KOPT-K1 (cell line): ENCODE measurements around the gene SNAI3.
A peak's percentile ranks its signal among the peaks of the same experiment; 100 is the strongest.

Experiments used
- H3K27ac ChIP-seq: fragments of 200-600 bp; sonication (generic); 2 replicates; pipeline ENCODE4 v1.5.1; 2016; ENCODE audit warnings: antibody characterized with exemption, mild to moderate bottlenecking, low read depth, low read length; ENCODE audit not compliant: poor library complexity, severe bottlenecking
- H3K36me3 ChIP-seq: fragments of 200-600 bp; sonication (generic); 2 replicates; pipeline ENCODE4 v1.5.1; 2017; ENCODE audit warnings: antibody characterized with exemption, mild to moderate bottlenecking, low read length, moderate library complexity; ENCODE audit not compliant: insufficient read depth
- H3K9me3 ChIP-seq: fragments of 200-600 bp; sonication (generic); 2 replicates; pipeline ENCODE4 v1.5.1; 2017; ENCODE audit warnings: antibody characterized with exemption, low read length, mild to moderate bottlenecking; ENCODE audit not compliant: insufficient read depth, poor library complexity, severe bottlenecking

The SNAI3 gene

DNA sequence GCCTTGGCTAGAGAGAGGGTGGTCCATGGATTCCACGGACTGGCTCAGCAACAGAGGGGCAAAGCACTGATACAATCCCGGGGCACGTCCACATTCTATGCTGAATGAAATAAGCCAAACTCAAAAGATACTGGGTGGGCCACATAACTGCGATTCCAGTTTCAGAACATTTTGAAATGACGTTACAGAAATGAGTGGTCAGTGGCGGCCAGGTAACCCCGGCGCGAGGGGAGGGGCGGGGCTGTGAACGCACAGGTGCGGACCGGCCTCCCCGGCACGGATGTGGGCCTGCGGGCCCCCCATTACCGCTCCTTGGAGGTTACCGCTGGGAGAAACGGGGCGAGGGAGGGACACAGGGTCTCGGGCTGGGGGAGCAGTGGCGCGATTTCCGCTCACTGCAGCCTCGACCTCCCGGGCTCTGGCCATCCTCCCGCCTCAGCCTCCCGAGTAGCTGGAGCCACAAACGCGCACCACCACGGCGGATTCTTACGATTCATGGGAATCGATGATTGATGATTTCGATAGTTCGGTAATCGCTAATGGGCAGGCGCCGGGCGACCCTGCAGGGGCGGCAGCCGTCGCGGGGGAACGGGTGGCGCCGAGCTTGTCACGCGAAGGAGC is 24.0 kb downstream of the SNAI3 start:
- Histone ChIP-seq H3K27ac (peak overlapping the region; percentile 77), H3K36me3 (peaks cover 26% of the 10 kb centered on the region; the same call in 1 of the 2 replicates), H3K9me3 (no peaks in the 10 kb centered on the region)

DNA sequence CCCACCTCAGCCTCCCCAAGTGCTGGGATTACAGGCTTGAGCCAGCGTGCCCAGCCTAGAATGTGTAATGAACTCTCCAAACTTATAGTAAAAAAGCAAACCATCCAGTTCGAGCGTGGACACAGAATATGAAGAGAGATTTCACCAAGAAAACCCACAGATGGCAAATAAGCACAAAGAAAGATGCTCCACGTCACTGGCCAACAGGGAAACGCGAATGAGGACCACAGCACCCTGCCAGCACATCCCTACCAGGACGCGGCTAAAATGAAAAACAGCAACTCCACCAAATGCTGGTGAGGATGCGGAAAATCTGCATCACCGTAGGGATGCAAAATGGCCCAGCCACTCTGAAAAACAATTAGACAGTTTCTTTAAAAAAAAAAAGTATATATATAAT is 24.8 kb downstream of the SNAI3 start:
- H3K27ac ChIP-seq: no peak overlapping the region
- peaks cover 35% of the 10 kb centered on the region; the same call in 1 of the 2 replicates for H3K36me3 ChIP-seq
- no peaks in the 10 kb centered on the region for H3K9me3 ChIP-seq

DNA sequence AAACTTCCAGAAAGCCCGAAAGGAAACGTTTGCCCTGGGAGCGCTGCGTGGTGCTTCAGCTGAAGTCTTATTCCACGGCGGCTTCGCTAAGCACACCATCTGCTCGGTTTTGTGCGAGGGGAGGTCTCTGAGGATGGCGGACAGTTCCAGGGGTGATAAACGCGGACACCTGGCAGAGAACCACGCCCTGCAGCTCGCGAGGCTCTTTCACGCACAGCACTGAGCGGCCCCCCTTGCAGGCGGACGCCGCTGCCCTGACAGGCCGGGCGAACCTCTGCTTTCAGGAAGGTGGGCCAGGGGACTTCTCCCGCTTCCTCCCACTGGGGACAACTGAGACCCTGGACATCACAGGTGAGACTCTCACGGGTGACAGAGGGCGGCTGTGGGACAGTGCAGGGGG is 27.1 kb downstream of the SNAI3 start:
- Histone ChIP-seq H3K36me3 (peaks cover 56% of the 10 kb centered on the region), H3K27ac (no peak overlapping the region), H3K9me3 (no peaks in the 10 kb centered on the region)

DNA sequence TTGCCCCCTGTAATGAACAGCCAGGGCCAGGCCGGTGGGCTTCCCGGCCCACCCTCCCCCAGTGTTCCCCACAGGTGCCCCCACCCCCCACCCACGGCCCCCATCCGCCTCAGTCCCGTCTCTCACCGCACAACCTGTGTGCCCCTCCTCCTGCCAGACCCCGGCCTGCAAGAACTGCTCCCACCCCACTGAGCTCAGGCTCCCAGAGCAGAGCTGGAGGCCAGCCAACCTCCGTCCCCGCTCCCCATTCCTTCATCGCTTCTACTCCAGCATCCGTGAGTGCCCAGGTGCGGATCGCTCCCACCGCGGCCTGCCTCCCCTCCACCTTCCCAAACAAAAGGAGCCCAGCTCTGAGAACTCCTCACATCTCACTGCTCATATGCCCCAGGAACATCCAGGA is 27.6 kb downstream of the SNAI3 start:
- no peaks in the 10 kb centered on the region for H3K9me3 ChIP-seq
- H3K27ac ChIP-seq: no peak overlapping the region
- H3K36me3 ChIP-seq: peaks cover 61% of the 10 kb centered on the region

DNA sequence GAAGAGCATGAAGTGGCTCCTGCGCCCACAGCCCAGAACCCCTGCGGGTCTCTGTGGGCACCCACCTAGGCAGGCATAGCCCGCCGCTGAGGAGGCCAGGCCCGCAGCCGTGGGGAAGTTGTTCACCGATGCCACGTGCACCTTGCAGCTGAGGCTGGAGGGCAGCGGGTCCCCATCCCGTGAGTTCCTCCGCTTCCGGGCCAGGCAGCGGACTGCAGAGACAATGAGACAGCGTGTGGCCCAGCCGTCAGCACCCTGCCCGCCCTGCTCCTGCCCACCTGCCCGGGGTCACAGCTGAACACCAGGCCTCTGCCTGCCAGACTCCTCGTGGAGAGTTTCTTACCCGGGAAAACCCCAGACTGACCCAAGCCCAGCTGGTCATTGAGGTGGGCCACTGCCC is 28.9 kb downstream of the SNAI3 start:
- peaks cover 74% of the 10 kb centered on the region for H3K36me3 ChIP-seq
- H3K9me3 ChIP-seq: no peaks in the 10 kb centered on the region
- no peak overlapping the region for H3K27ac ChIP-seq

DNA sequence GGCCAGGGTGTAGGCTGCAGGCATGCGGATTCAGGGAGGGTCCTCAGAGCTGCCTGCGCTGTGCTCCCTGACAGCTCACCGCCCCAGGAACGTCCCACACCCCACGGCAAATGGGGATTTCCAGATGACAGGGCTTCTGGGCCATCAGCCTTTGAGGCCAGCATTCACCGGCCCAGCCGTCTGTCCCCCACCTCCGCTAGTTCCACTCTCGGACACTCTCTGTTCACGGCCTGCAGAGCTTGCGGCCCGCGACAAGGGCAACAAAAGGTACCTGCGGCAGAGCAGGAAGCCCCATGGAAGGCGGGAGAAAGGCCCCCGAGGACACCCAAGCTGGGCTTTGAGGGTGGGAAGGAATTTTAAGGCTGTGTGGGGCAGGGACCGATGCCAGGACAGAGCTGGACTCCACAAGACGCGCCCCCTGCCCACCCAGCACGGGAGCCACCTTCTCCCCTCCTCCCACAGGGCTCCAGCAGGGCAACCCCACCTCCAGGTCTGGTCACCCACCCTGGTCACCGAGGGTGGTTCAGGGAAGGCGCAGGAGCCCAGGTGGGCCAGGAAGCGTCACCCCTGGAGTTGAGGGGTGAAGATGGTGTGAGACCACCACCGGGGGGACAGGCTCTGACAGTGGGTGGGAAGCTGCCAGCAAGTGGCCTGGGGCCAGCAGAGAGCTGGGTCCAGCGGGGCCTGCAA is 29.9 kb downstream of the SNAI3 start:
- Histone ChIP-seq H3K27ac (no peak overlapping the region), H3K9me3 (no peaks in the 10 kb centered on the region), H3K36me3 (peaks cover 80% of the 10 kb centered on the region)

DNA sequence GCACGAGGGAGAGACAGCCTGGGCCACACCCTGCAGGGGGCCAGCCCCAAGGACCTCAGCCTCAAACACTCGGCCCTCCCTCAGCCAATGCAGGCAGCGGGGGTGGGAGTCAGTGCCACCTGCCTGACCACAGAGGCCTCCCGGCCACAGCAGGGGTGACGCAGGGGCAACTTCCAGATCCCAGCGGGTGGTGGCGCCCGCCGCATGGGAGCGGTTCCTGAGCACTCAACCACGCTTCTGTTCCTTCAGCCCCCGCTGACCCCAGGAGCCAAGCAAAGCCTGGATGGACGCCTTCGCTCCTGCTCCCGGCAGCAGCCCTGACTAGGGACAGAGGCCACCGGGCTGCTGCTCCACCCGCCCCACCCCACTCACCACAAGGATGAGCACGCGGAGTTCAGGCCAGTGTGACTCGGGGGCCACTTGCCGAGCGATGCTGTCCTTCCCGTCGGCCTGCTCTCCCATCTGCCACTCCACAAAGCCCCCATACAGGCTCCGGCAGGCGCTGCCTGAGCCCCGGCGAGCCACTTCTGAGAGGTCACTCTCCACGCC is 30.5 kb downstream of the SNAI3 start:
- Histone ChIP-seq H3K27ac (no peak overlapping the region), H3K36me3 (peaks cover 80% of the 10 kb centered on the region)

DNA sequence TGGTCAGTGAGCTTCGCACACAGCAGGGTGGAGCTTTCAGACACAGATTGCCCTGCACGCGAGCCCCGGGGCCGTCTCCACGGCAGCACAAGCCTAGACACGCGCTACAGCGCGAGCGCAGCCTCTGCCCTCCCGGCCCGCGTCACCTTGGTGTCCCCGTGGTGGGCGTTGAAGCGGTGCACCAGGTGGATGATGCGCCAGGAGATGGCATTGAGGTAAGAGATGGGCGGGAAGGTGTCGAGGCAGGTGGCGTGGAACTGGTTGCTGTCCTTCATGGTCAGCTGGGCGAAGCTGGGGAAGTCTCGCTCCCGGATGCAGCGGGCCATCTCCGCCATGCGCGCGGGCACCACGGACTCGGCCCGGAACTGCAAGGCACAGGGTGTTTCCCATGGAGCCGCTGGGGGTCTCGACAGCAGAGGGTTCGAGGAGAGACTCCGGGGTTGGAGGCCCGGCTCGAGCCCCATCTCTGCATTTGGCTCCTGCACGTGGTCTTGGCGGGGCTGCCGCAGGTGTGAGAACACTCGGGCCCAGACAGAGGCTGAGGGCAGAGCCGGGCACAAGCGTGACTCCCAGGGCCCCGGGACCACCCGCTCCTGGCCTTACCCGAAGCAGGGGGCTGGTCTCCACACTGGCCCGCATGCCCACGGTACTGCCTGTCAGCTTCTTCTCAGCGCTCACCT is 31.1 kb downstream of the SNAI3 start:
- H3K9me3 ChIP-seq: no peaks in the 10 kb centered on the region
- peaks cover 80% of the 10 kb centered on the region for H3K36me3 ChIP-seq
- H3K27ac ChIP-seq: no peak overlapping the region

More for the DNA sequence above, 30.5 kb downstream of the SNAI3 start:
- H3K9me3 ChIP-seq: no peaks in the 10 kb centered on the region

DNA sequence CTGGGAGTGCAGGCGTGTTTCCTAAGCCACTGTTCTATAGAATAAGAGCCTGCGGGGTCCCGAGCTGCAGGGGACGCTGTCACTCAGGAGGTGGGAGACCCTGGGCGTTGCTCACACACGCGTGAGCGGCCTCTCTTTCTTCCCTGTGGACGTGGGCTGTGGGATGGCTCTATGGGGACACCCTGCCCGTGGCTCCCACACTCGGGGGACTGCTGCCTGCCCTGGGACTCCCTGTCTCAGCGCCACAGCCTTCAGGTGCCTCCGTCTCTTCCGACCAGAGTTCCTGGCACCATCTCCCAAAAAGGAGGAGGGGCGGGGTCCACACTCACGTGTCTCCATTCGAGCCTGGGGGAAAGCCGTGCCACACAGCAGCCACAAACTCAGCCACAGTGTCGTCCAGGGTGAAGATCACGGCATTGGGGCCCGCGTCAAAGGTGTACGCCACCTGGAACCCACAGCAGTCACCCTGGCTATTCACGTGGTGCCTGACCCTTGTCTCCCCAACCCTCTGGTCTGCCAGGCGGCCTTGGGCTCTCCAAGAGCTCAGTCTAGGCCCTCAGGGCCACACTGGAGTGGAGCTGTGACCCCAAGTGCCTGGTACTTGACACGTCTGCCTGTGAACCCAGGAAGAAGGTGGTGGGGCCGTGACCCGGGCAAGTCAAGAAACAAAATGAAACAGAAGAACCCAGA is 31.8 kb downstream of the SNAI3 start:
- no peak overlapping the region for H3K27ac ChIP-seq
- H3K36me3 ChIP-seq: peaks cover 76% of the 10 kb centered on the region
- H3K9me3 ChIP-seq: no peaks in the 10 kb centered on the region

DNA sequence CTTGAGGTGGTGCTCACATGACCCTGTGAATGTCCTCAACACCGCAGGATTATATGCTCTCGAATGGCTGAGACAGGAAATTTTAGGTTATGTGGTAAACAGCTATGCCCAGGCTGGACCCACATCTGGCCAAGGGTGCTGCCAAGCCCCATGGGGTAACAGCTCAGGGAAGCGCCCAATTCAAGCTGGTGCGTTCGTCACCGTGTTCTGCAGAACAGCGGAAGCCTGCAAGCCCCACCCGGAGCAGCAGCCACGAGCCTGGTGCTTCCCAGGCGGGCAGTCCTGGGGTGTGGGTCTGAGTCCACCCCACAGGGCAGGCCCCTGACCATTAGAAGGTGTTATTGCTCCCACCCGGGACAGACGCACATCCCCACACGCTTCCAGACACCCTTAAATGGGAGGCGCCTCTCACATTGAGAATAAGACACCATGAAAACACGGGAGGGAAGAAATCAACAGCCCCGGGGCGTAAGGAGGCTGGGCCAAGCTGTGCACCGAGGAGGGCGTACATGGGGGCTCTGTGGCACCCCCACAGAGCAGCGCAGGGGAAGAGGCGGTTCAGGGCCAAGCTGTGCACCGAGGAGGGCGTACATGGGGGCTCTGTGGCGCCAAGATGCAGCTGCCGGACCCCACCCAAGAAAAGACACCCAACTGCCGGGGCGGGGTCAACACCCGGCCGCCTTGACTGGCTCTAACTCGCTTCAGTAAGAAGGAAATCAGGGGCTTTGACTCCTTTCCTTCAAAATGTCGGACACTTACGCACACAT is 32.5 kb downstream of the SNAI3 start:
- Histone ChIP-seq H3K9me3 (no peaks in the 10 kb centered on the region), H3K27ac (no peak overlapping the region), H3K36me3 (peaks cover 74% of the 10 kb centered on the region)

DNA sequence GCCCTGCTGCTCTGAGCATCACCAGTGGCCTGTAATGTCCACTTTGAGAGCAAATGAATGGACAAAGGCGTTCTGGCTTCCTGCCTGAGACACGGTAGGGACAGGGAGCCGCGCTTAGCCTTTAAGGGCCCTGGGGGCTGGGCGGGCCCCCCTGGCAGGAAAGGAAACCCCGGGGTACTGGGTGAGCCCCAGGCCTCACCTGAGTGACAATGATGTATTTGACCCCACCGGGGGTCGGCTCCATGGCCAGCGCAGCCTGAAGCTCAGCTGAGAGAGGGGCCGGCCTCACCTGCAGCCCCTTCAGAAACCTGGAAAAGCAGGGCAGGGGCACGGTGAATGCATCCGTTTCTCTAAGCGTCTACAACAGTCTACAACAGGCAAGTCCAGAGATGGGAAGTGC is 33.2 kb downstream of the SNAI3 start:
- H3K36me3 ChIP-seq: peaks cover 69% of the 10 kb centered on the region
- no peaks in the 10 kb centered on the region for H3K9me3 ChIP-seq
- no peak overlapping the region for H3K27ac ChIP-seq

DNA sequence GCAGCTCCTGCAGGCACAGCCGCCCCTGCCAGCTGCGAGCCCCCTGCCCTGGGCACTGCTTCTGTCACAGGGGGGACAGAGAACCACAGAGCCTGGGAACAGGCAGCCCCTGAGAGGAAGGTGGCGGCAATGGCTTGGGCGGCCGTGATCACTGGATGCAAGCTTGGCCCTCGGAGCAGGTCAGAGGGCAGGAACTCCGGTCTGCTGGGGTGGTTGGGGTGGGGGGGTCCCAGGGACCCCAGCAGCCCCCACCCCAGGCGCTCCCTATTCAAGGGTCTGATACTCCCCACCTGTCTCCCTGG is 33.6 kb downstream of the SNAI3 start:
- Histone ChIP-seq H3K9me3 (no peaks in the 10 kb centered on the region), H3K27ac (no peak overlapping the region), H3K36me3 (peaks cover 65% of the 10 kb centered on the region)

DNA sequence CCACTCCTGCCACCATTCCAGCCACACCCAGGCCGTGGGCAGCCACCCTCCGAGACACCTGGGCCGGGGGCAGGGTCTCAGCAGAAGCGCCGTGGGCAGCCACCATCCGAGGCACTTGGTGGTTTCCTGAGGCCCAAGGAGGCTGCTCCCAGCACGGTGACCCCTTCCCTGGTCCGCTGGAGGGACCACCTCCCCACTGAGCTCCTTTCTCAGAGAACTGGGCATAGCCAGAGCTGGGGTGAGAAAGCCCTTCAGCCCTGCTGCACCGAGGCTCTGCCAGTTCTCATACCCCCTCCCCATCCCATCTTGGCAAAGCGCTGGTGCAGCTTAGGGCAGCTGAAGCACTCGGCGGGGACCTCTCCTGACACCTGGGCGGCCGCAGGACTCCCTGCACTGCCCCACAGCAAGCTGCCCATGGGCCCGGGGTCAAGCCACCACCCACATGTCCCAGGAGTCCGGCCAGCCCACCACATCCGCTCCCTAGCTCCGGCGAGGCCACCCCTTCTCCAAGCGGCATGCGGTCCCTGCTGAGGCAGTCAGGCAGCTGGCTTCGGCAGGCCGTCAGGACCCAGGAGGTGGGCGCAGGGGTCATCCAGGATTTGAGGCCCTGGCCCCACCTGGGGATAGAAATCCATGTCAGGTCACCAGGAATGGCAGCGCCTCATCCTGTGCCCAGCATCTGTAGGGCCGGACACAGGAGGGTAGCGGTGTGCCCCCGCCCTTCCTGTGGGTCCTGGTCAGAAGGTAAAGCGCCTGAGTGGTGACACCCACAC is 34.1 kb downstream of the SNAI3 start:
- Histone ChIP-seq H3K36me3 (peaks cover 59% of the 10 kb centered on the region), H3K27ac (no peak overlapping the region), H3K9me3 (no peaks in the 10 kb centered on the region)
